Measurements from ENCODE around the gene STARD10. TPM values are rescaled to one million over a fixed set of nuclear protein-coding genes. Genes with fewer than 3 reads are reported as not detected.

STARD10 gene
- total and polyA plus RNA-seq, 2 donors (not counting 3 experiments of a cell fraction or from before 2014, with no cell fraction given), result 16.1 to 22.5 TPM

DNA sequence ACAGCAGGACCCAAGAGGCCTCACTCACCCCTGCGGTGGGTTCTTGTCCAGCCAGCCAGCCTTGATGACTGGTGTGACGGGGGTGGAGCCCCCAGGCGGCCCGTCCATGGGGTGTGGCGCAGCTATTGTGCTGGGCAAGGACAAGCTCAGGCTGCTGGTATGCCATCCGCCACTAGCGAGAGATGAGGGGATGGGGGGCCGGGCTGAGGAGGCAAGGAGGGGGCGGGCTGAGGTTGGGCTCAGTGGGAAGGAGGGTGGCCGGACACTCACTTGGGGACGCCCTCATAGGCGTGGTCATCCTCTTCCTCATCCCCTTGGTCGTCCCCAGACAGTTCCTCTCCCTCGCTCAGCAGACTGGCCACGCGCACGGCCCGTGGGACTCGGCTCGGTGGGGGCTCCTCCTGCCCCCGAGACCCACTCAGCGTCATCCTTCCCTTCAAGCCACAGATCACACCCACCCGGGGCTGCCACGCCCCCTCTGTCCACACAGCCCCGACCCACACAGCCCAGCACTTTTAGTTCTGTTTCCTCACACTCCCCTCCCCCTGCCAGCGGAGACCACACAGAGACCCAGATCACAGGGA is 81.6 kb downstream of the STARD10 start:
- FAIRE-seq, result no peak
- intact Hi-C loops (cut with micrococcal nuclease), result no loop called here

More for the DNA sequence above, 81.6 kb downstream of the STARD10 start:
- Histone ChIP-seq H3K9me3 (replicated peaks; ENCODE audit: control insufficient read depth, insufficient read depth, low read length) (no peaks in the 10 kb centered on the region), H3K9me1 (replicated peaks; ENCODE audit: control insufficient read depth, extremely low read depth, insufficient read depth, low read length) (no peaks in the 10 kb centered on the region), H3K4me2 (ENCODE audit: insufficient read depth, low read length) (no peak overlapping the region), H2AFZ (ENCODE audit: low read depth, low read length) (no peak overlapping the region), H3K27me3 (ENCODE audit: control insufficient read depth in 2 of 2, insufficient read depth in 2 of 2, low read length in 2 of 2) (no peaks in the 10 kb centered on the region), H3K9ac (replicated peaks; ENCODE audit: extremely low read depth, insufficient read depth, low read length) (no peak overlapping the region), H3K27ac (ENCODE audit: insufficient read depth, low read depth, low read length) (no peak overlapping the region), H3K4me3 (replicated peaks in 1 of 3; ENCODE audit: insufficient read depth in 1 of 3, low read depth in 1 of 3, low read length in 3 of 3) (no peak overlapping the region), H4K20me1 (replicated peaks; ENCODE audit: control insufficient read depth, extremely low read depth, insufficient read depth, low read length) (no peaks in the 10 kb centered on the region), H3K36me3 (ENCODE audit: control insufficient read depth in 2 of 2, extremely low read depth in 1 of 2, insufficient read depth in 2 of 2, low read length in 2 of 2) (peaks cover 0 to 31% of the 10 kb centered on the region in 2 experiments), H3K79me2 (ENCODE audit: control insufficient read depth, insufficient read depth, low read length) (no peaks in the 10 kb centered on the region), H3K4me1 (ENCODE audit: control insufficient read depth, extremely low read depth, insufficient read depth, low read length) (no peaks in the 10 kb centered on the region)
- no peak for DNase-seq (ENCODE audit: low read depth, low spot score)
- dilution Hi-C loops (cut with MboI; ENCODE audit: extremely low pct_ligation_motif_present, low sequenced_read_pairs), result no loop called here
- CTCF ChIA-PET, result no interaction called here
- no TSS peak for BruUV-seq (replicated peaks)
- POLR2A ChIA-PET, result no interaction called here
- TF ChIP-seq FOS (IDR thresholded peaks at IDR 0.05; ENCODE audit: borderline replicate concordance, insufficient read depth, low read length) (no peak), JUN (IDR thresholded peaks at IDR 0.05; ENCODE audit: borderline replicate concordance, insufficient read depth, insufficient read length, low read depth) (no peak), GATA2 (IDR thresholded peaks at IDR 0.05; ENCODE audit: insufficient read depth, insufficient read length, low read depth, low read length) (no peak), MYC (IDR thresholded peaks at IDR 0.05; ENCODE audit: low read depth, low read length) (no peak), EZH2 (IDR thresholded peaks at IDR 0.05; ENCODE audit: borderline replicate concordance, low read depth, low read length, severe bottlenecking) (no peak), POLR2AphosphoS5 (IDR thresholded peaks at IDR 0.05; ENCODE audit: insufficient read depth, low read depth, low read length) (no peak), POLR2A (IDR thresholded peaks at IDR 0.05; ENCODE audit: low read depth, low read length) (no peak)
- TF ChIP-seq, protein P1, sequence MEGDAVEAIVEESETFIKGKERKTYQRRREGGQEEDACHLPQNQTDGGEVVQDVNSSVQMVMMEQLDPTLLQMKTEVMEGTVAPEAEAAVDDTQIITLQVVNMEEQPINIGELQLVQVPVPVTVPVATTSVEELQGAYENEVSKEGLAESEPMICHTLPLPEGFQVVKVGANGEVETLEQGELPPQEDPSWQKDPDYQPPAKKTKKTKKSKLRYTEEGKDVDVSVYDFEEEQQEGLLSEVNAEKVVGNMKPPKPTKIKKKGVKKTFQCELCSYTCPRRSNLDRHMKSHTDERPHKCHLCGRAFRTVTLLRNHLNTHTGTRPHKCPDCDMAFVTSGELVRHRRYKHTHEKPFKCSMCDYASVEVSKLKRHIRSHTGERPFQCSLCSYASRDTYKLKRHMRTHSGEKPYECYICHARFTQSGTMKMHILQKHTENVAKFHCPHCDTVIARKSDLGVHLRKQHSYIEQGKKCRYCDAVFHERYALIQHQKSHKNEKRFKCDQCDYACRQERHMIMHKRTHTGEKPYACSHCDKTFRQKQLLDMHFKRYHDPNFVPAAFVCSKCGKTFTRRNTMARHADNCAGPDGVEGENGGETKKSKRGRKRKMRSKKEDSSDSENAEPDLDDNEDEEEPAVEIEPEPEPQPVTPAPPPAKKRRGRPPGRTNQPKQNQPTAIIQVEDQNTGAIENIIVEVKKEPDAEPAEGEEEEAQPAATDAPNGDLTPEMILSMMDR (IDR thresholded peaks at IDR 0.05; ENCODE audit: extremely low read depth in 1 of 2, insufficient read depth in 1 of 2, low read depth in 1 of 2, low read length in 2 of 2), result no peak
- TF ChIP-seq, protein P2, sequence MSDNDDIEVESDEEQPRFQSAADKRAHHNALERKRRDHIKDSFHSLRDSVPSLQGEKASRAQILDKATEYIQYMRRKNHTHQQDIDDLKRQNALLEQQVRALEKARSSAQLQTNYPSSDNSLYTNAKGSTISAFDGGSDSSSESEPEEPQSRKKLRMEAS (IDR thresholded peaks at IDR 0.05; ENCODE audit: insufficient read depth, insufficient read length), result no peak
